IPS DF 4.7 (cell line): Measurements from ENCODE around the gene HECW1.
"Not testable (repeated sequence)": the region's sequence is repeated elsewhere in the genome, so short reads cannot be mapped to it uniquely, and the experiment has no call there.

ENCODE experiments used
- DNase-seq: peaks from one replicate; pipeline ENCODE4 v3.0.0-alpha.2; 2013; ENCODE audit warnings: low spot score; ENCODE audit errors: extremely low read depth

HECW1 gene

GRCh38 chr7:43591558-43592180 lies 479.2 kb downstream of the HECW1 start:
- no peak for DNase-seq

GRCh38 chr7:43592326-43592725 lies 479.9 kb downstream of the HECW1 start:
- DNase-seq, result no peak

GRCh38 chr7:43593010-43593409 lies 480.6 kb downstream of the HECW1 start:
- no peak for DNase-seq

GRCh38 chr7:43594020-43594419 lies 481.6 kb downstream of the HECW1 start:
- no peak for DNase-seq

- not testable (repeated sequence) for DNase-seq
These were observed 484.0 kb downstream of the HECW1 start for GRCh38 chr7:43596426-43596825.

- DNase-seq, result no peak
These were observed 487.6 kb downstream of the HECW1 start for GRCh38 chr7:43600056-43600455.

GRCh38 chr7:43602256-43602655 lies 489.8 kb downstream of the HECW1 start:
- DNase-seq, result no peak

GRCh38 chr7:43604251-43604650 lies 491.8 kb downstream of the HECW1 start:
- no peak for DNase-seq

GRCh38 chr7:43609097-43609496 lies 496.6 kb downstream of the HECW1 start:
- no peak for DNase-seq

- no peak for DNase-seq
These were observed 499.7 kb downstream of the HECW1 start for GRCh38 chr7:43612128-43612527.

GRCh38 chr7:43612599-43613589 lies 500.4 kb downstream of the HECW1 start:
- DNase-seq, result no peak
